Midbrain (tissue), 1 donor: ENCODE data around the gene NOLC1.
"Not testable (repeated sequence)": the region's sequence is repeated elsewhere in the genome, so short reads cannot be mapped to it uniquely, and the experiment has no call there.

Experiments used
- DNase-seq: peaks from one replicate; lab custom pipeline; 2025; lab: John Stamatoyannopoulos, UW

The NOLC1 gene

DNA sequence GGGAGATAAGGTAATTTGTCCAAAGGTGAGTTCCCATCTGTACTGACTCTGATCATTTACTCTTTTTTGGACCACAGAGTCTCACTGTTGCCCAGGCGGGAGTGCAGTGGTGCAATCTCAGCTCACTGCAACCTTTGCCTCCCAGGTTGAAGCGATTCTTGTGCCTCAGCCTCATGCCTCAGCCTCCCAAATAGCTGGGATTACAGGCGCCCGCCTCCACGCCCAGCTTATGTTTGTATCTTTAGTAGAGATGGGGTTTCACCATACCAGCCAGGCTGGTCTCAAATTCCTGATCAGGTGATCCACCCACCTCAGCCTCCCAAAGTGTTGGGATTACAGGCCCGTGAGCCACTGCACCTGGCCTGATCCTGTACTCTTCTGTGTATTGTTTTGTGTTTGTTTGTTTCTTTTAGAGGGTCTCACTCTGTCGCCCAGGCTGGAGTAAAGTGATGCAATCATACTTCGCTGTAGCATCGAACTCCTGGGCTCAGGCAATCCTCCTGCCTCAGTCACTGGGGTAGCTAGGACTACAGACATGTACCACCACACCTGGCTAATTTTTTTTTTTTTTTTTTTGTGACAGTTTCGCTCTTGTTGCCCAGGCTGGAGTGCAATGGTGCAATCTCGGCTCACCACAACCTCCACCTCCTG lies 2.4 kb downstream of the NOLC1 start:
- no peak for DNase-seq

DNA sequence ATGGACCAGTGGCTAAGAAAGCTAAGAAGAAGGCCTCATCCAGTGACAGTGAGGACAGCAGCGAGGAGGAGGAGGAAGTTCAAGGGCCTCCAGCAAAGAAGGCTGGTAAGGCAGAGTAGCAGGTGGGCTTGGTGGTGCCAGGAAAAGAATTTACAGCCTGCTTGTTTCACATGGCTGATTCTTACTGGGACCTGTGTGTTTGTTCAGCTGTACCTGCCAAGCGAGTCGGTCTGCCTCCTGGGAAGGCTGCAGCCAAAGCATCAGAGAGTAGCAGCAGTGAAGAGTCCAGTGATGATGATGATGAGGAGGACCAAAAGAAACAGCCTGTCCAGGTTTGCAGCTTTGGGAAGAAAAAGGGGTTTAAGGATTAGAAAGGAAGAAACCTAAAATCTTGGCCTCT lies 5.0 kb downstream of the NOLC1 start:
- no peak for DNase-seq

DNA sequence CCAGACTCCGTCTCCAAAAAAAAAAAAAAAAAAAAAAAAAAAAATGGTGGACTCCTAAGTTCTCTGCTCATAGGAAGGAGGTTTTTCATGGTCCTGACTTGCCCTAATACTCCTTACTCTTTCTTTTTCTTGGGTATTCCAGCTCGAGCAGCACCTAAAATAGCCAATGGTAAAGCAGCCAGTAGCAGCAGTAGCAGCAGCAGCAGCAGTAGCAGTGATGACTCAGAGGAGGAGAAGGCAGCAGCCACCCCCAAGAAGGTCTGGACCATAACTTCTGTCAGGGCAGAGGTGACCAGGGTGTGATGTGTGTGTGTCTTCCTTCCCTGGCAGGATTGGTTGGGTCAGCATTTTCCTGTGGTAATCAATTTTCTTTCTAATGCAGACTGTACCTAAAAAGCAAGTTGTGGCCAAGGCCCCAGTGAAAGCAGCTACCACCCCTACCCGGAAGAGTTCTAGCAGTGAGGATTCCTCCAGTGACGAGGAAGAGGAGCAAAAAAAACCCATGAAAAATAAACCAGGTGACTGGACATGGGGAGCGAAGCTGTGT lies 6.9 kb downstream of the NOLC1 start:
- DNase-seq: no peak

DNA sequence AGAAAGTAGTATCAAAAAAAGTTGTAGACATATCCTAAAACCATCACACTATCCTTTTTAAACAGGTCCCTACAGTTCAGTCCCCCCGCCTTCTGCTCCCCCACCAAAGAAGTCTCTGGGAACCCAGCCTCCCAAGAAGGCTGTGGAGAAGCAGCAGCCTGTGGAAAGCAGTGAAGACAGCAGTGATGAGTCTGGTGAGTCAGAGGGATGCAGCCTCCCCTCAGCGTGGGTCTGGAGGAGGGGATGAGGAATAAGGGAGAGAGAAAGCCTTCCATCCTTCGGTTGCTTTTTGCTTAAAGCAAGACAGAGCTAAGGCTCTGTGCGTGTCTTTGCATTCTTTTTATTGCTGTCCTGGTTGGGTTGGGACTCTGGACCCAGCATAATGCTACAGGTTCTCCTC lies 7.6 kb downstream of the NOLC1 start:
- DNase-seq: no peak

DNA sequence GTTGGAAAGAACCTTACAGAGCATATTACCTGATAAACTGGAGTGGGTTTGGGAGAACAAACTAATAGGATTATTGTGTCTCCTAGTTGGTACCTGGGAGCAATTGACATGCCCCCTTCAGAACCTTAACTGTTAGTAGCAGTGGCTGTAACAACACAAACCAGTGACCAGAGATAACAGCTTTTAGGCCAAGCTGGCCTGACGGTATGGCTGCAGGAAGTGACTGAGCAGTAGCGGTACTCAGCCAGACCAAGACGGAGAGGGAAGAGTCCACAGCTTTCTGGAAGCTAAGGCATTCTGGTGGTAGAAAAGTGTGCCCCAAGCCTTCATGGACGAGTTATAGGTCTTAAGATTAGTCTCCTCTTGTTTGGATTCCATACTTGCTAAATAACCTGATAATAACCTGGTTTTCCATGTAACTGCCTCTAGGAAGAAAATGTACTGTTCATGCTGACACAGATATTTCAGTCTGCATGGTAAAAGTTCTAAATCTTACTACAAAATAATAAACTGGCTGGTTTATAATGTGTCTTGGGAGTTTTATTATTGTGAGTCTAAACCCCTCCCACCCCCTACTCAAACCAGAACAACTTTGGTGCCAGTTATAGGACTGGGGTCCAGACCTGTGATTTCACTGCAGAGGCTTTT lies 11.3 kb downstream of the NOLC1 start:
- DNase-seq: no peak

DNA sequence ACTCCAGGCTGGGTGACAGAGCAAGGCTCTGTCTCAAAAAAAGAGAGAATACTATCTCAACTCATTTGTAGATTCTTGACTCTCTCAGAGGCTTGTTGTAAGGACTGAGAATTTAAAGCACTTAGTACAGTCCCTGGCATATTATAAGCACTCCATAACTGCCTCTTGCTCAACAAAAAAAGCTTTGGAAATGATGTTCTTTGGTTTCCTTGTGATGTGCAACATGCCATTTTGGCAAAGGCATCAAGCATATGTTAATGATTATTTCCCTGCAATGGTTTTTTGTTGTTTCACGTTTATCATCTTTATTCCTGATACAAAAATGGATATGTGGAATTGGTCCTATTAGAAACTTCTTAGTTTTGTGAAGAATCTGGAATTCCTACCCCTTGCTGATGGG lies 15.7 kb downstream of the NOLC1 start:
- no peak for DNase-seq

DNA sequence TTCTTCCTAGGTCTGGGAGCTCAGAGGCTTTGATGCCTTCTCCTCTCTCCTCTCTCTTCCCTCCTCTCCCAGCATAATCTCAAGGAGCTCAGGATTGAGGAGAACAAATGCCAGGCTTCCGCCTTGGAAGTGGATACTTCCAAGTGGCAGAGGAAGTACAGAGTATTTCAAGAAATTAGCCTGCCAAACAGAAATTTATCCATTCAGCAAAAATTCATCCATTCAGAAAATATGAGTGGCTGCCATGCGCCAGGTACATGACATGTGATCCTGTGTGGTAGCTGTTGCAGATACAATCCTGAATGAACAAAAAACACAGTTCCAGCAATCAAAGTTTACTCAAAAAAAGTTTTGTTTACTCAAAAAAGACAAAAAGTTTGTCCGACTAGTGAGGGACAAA lies 18.4 kb downstream of the NOLC1 start:
- DNase-seq: no peak

DNA sequence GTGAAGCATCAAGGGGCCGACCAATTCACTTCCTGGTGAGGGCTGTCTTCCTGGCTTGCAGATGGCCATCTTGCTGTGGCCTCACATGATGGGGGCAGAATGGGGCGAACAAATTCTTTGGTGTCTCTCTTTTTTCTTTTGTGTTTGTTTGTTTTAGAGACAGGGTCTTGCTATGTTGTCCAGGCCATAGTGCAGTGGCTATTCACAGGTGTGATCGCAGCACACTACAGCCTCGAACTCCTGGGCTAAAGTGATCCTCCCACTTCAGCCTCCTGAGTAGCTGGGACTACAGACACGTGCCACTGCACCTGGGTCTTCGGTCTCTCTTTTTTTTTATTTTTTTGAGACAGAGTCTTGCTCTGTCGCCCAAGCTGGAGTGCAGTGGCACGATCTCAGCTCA lies 20.1 kb downstream of the NOLC1 start:
- DNase-seq: no peak

DNA sequence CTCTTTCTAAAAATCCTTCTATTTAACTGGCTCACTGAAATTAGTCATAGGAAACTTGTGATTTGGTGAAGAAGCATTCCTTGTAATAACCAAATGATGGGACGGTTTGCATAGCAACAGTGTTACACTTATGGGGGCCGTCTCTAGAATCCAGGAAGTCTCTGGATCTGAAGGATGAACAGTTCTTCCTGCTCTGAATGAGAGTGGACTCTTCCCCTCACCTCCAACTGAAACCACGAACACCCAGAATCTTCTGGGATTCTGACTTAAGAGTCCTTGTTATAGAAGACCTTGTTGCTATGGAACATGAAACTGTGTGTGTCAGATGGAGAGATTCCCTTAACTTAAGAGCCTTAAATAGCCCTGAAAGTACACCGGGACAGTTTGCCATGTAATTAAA lies 23.2 kb downstream of the NOLC1 start:
- DNase-seq: no peak

DNA sequence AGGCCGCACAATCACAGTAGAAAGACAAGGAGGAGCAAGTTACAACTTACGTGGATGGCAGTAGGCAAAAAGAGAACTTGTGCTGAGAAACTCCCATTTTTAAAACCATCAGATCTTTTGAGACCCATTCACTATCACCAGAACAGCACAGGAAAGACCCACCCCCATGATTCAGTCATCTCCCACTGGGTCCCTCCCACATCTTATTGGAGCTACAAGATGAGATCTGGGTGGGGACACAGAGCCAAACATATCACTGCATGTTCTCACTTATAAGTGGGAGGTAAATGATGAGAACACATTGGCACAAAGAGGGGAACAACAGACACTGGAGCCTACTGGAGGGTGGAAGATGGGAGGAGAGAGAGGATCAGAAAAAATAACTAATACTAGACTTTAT lies 32.4 kb downstream of the NOLC1 start:
- no peak for DNase-seq

DNA sequence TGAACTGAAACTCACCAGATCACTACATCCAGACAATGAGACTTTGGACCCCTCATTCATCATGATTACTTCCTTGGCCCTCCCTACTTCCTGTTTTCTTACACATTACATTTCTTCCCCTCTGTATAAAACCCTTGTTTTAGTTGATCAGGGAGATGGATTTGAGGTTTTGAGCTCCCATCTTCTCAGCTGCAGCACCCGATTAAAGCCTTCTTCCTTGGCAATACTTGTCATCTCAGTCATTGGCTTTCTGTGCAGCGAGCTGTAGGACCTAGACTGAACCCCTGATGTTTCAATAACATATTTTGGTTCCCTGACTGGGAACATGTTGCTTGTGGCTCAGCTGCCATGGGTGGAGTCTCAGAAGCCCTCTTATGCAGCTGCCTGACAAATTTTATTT lies 33.1 kb downstream of the NOLC1 start:
- no peak for DNase-seq

DNA sequence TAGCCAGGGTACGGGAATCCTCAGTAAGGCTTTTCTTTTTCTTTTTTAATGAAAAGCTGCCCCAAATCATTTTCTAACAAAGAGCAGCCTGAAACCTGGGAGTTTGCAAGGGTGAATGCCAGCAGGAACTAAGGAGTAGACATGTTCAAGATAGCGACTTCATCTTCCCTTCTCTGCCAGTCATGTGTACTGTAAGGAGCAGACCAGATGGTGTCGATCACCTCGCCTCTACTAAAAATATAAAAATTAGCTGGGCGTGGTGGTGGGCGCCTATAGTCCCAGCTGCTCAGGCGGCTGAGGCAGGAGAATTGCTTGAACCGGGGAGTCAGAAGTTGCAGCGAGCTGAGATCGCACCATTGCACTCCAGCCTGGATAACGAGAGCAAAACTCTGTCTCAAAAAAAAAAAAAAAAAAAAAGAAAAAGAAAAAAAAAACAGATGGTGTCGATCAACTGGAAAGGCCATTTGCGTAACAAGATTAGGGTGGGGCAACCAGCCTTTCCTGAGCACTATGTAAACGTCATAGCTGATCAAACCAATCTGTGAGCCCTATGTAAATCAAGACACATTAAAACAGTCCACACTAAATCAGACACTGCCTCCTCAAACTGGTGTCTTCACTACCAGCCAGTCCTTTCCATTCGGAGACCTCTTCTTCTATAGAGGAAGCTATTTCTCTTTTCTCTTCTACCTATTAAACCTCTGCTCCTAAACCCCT lies 33.8 kb downstream of the NOLC1 start:
- no peak for DNase-seq

DNA sequence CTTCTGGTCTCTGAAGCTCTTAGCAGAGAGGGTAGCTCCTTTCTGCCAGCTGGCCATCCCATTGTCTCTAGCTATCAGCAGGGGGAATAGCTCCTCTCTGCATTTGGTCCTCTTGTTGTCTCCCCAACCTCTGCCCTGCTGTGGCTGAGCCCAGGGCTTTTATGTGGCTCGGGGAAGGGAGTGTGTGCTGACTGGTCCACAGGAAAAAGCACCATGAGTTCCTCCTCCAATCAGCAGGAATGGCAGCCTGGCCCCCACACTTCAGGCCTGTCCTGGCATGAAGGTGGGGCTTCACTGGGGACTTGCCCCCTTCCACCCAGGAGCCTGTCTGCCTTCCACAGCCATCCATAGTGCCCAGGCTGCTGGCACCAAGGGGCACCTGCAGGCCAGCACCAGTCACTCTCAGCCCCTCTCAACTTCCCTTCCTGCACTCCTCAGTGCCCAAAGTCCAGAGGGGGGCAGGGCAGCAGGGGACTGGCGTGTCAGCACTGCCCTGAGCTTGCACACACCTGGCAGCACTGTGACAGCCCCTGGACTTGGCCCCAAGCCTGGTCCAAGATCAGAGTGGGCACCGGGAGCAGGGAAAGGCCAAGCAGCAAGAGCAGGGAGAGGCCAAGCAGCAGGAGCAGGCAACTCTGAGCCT lies 36.2 kb downstream of the NOLC1 start:
- DNase-seq: no peak

DNA sequence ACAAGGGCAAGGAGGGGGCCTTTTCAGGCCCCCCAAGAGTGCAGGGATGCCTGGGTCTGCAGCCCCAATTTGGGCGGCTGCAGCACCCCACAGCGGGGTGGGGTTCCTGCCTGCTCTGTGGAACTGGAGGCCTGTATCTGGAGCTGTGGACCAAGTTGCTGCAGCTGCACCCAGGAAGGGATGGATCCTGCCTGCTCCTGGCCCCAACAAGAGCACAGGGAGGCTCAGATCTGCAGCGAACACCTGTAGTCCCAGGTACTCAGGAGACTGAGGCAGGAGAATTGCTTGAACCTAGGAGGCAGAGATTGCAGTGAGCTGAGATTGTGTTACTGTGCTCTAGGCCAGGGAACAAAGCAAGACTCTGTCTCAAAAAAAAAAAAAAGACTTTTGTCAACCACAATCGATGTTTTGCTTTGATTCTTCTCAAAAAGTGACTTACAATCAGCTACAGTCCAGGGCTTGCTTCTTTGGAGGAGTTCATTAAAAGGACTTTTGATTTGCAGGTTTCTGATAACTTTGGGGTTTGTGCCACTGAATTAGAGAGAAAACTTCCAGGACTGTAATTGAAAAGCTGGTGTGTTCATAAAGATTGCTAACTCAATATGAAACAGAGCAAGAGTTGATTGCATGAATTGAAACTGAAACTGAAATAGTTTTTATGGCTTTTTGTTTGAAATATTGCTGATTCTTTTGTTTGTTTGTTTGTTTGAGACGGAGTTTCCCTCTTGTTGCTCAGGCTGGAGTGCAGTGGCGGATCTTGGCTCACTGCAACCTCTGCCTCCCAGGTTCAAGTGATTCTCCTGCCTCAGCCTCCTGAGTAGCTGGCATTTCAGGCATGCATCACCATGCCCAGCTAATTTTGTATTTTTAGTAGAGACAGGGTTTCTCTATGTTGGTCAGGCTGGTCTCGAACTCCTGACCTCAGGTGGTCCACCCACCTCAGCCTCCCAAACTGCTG lies 37.0 kb downstream of the NOLC1 start:
- DNase-seq: not testable (repeated sequence)

DNA sequence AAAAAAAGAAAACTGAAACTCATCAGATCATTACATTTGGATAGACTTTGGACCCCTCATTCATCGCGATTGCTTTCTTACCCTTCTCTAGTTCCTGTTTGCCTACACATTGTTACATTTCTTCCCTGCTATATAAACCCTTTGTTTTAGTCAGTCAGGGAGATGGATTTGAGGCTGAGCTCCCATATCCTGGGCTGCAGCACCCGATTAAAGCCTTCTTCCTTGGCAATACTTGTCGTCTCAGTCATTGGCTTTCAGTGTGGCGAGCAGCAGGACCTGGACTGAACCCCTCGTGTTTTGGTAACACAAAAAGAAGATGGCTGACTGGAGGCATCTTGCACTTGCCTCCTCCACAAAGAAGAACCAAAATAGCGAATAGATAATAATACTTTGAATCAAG lies 39.8 kb downstream of the NOLC1 start:
- no peak for DNase-seq

DNA sequence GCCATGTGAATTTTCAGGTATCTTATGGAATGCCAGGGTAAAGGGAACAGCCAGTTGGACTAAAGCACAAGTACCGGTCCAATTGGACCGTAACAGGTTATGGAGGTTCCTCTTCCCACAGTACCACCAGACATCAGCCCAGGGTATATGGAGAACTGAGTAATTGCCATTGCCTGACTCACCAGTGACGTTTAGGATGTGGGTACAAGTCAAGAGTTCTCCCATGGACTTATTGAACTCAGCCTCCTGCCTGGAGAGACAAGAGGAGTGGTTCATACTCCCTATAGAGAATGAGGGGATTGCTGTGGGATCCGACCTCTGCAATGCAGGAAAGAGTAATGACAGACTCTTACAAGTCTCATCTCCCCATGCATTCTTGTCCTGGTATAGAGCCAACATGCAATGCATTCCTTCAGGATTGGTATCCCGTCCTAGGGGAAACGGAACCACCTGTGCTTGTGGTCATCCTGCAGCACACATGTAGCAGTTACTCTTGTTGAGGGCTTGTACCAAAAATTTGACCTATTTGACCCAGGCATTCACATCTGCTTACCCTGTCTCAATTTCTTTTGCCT lies 43.2 kb downstream of the NOLC1 start:
- DNase-seq: no peak

DNA sequence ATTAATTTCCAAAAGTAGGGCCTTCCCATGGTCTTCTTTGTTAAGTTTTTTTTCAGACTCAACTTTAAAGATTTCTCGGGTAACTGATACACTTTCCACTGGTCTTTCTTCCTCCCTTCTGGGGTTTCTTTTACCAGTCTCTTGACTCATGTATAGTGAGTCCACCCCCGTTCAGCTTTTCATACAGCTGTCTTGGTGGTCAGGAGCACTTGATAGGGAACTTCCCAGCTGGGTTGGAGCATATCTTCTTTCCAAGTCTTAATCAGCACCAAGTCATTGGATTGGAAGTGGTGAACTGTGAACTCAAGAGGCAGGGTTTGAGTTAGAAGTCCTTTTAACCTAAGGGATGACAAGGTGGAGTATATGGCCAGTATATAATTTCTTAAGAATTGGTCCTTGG lies 44.7 kb downstream of the NOLC1 start:
- no peak for DNase-seq

DNA sequence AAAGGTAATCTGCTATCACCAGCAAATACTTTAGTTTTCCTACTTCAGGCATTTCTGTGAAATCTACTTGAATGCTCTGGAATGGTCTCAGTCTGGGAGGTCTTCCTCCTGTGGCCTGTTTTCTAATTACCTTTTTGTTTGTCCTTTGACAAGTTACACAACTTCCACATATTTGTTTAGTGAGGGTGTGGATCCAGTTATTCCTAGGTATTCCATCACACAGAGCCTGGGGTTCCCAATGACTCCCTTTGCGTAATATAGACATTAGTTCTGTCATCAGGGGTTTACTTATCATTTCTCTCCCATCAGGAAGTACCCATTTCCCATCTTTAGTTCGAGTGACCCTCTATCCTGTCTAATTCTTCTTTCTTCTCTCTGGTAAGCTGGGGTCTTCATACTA lies 45.8 kb downstream of the NOLC1 start:
- DNase-seq: no peak

DNA sequence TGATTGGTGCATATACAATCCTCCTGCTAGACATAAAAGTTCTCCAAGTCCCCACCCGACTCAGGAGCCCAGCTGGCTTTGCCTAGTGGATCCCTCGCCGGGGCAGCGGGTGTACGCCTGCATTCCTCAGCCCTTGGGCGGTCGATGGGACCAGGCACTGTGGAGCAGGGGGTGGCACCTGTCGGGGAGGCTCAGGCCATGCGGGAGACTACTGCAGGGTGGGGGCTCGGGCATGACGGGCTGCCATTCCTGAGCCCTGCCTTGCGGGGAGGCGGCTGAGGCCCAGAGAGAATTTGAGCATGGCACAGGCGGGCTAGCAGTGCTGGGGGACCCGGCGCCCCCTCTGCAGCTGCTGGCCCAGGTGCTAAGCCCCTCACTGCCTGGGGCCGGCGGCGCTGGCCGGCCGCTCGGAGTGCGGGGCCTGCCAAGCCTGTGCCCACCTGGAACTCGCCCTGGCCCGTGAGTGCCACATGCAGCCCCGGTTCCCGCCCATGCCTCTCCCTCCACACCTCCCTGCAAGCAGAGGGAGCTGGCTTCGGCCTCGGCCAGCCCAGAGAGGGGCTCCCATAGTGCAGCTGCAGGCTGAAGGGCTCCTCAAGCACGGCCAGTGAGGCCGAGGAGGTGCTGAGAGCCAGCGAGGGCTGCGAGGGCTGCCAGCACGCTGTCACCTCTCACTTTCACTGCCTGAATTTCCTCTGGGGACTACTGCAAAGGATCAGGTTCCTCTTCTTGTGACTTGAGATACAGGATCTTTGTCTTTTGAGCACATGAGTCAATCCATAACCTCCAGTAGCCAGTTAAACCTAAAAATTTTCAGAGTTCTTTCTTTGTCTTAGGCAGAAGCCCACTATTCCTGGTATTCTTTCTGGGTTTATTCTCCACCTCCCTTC lies 48.8 kb downstream of the NOLC1 start:
- no peak for DNase-seq

DNA sequence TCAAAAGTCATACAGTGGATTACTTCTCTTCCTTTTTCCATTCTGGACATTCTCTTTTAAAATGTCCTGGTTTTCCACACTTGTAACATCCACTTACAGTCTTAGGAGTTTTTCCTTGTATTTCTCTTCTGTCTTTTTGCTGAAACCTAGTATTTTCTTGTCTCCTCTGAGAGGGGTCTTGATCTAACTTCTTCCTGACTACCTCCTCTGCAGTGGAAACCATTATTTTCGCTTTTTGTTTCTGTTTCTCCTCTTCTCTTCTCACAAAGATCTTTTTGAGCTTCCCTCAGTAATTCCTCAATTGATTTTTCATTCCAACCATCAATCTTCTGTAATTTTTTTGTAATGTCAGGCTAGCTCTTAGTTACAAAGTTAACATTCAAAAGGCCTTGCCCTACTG lies 50.2 kb downstream of the NOLC1 start:
- DNase-seq: no peak
